GM12864 (cell line): ENCODE results near the gene CATSPER3.

Experiments
- DNase-seq: peaks from one replicate; pipeline ENCODE4 v3.0.0-alpha.2; 2011; ENCODE audit warnings: low read depth
- H3K4me3 ChIP-seq: 2 replicates; pipeline ENCODE4 v1.5.1; 2011; ENCODE audit warnings: mild to moderate bottlenecking, low read depth, low read length, control low read depth
- CTCF ChIP-seq: IDR thresholded peaks from 2 replicates; pipeline ENCODE4 v1.5.1; 2011; ENCODE audit warnings: low read depth, mild to moderate bottlenecking, moderate library complexity, low read length, control low read depth, inconsistent platforms; ENCODE audit errors: missing control alignments

Gene CATSPER3

GRCh38 chr5:135027697-135028615 is 60.2 kb downstream of the CATSPER3 start:
- no peak for DNase-seq
- no peak overlapping the region for H3K4me3 ChIP-seq
- TF ChIP-seq CTCF: no peak

GRCh38 chr5:135028791-135029476 is 61.2 kb downstream of the CATSPER3 start:
- DNase-seq: no peak
- H3K4me3 ChIP-seq: no peak overlapping the region
- TF ChIP-seq CTCF: no peak

GRCh38 chr5:135029477-135030122 is 61.9 kb downstream of the CATSPER3 start:
- no peak overlapping the region for H3K4me3 ChIP-seq
- TF ChIP-seq CTCF: no peak
- DNase-seq: no peak

GRCh38 chr5:135030123-135030955 is 62.6 kb downstream of the CATSPER3 start:
- H3K4me3 ChIP-seq: peak overlapping the region; percentile 25
- TF ChIP-seq CTCF: no peak
- no peak for DNase-seq

- H3K4me3 ChIP-seq: peak overlapping the region; percentile 25
- TF ChIP-seq CTCF: no peak
- no peak for DNase-seq
Observed at GRCh38 chr5:135030956-135031812, 63.5 kb downstream of the CATSPER3 start.
